Stimulated activated CD4-positive, alpha-beta T cell treated with anti-CD3 and anti-CD28 coated beads, TNF-alpha, amount 100 ng/mL, for 4 hours (primary cell): ENCODE measurements around the gene CCR2.

Experiments used
- DNase-seq, 3 experiments: peaks; one replicate each; pipeline ENCODE4 v3.0.0-alpha.2; 2020; ENCODE audit warnings: low read depth in 3 of 3

Gene CCR2

DNA sequence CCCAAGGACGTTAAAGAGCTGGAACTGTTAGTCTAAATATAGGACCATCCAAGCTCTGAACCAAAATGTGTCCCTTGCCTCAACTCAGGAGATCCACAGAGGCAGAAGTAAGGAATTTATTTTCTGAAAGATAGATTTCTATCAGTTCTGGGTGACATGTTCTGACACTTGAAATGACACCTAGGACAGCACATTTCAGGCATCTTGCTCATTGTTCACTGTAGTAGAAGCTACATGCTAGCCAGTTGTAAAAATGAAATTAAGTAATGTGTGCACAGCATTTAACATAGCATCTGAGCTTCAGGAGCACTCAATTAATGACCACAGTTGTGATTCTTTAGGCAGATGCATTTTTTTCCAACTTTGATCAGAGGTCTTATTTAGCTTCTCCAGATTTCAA lies 567 bp downstream of the CCR2 start:
- DNase-seq: no peak

DNA sequence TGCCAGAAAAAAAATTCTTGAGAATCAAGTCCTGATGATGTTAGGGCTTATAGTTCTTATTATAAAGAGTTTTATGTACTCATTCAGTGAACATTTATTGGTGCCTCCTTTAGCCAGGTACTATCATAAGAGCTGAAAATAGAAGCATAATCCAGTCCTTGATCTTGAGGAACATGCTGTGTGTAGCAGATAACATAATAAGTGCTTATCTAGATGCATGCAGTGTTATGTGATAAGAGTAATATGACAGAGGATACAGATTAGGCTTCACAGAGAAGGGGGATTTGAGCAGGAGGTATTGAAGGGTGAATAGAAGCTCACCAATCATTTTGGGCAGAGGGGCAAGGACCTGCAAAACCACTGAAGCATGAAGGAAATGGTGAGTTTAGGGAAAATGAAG lies 1.1 kb downstream of the CCR2 start:
- no peak for DNase-seq

GRCh38 chr3:46356276-46356675 lies 2.4 kb downstream of the CCR2 start:
- DNase-seq: no peak

DNA sequence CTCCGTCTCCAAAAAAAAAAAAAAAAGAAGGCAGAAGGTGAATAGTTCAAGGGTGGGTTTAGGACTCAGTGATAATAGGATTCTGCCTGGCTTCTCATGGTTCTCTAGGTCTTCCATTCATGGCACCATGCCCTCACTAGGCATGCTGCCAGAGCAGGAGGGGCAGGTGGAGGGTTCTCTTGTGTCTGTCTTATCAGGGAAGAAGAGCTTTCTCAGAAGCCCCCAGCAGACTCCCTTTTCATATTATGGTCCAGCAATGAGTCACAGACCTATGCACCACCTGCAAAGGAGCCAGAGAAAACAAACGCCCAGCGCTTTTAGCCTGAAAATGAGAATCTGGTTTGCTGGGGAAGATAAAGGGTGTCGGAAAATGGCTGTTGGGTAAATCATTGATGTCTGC lies 3.0 kb downstream of the CCR2 start:
- DNase-seq: no peak

DNA sequence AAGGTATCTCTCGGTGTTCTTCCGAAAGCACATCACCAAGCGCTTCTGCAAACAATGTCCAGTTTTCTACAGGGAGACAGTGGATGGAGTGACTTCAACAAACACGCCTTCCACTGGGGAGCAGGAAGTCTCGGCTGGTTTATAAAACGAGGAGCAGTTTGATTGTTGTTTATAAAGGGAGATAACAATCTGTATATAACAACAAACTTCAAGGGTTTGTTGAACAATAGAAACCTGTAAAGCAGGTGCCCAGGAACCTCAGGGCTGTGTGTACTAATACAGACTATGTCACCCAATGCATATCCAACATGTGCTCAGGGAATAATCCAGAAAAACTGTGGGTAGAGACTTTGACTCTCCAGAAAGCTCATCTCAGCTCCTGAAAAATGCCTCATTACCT lies 4.6 kb downstream of the CCR2 start:
- DNase-seq: no peak

DNA sequence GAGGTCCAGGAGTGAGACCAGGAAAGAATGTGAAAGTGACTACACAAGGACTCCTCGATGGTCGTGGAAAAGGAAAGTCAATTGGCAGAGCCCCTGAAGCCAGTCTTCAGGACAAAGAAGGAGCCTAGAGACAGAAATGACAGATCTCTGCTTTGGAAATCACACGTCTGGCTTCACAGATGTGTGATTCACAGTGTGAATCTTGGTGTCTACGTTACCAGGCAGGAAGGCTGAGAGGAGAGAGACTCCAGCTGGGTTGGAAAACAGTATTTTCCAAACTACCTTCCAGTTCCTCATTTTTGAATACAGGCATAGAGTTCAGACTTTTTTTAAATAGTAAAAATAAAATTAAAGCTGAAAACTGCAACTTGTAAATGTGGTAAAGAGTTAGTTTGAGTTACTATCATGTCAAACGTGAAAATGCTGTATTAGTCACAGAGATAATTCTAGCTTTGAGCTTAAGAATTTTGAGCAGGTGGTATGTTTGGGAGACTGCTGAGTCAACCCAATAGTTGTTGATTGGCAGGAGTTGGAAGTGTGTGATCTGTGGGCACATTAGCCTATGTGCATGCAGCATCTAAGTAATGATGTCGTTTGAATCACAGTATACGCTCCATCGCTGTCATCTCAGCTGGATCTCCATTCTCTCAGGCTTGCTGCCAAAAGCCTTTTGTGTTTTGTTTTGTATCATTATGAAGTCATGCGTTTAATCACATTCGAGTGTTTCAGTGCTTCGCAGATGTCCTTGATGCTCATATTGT lies 6.0 kb downstream of the CCR2 start:
- DNase-seq: no peak

GRCh38 chr3:46360907-46361306 lies 7.0 kb downstream of the CCR2 start:
- no peak for DNase-seq

- DNase-seq: no peak
These were observed 7.7 kb downstream of the CCR2 start for GRCh38 chr3:46361408-46362283.

GRCh38 chr3:46365041-46365440 lies 11.1 kb downstream of the CCR2 start:
- no peak for DNase-seq

DNA sequence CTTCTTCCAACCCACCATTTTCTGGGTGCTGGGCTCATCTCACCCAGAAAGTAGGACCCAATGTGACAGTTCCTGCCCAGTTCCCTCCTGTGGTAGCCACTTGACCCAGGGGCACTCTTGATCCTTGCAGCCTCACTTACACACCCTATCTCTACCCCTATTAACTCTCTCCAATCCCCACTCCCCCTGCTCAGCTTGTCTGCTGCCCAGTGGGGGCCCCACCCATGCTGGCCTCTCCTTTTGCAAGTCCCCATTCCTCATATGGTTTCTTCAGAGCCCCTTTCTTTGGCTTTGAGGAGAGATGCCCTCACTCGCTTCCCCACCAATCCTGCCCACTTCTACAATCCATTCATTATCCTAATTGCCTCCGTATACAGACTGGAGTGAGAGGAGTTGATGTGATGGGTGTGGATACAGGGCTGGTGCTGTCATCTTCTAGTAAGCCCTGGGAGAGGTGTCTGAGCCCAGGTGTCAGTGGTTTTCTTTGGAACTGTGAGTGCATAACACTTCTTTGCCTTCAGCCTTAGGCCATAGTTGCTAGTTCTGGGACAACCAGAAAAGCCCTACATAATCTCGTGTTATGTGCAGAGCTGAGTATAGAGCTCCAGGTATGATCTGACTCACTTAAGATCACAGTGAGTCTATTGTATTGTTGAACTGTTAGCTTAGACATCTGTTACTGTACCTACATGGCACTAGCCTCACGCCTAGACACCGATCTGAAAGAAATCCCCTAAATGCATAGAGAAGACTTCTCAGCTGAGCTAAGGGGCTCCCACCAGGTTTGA lies 12.0 kb downstream of the CCR2 start:
- DNase-seq: no peak

DNA sequence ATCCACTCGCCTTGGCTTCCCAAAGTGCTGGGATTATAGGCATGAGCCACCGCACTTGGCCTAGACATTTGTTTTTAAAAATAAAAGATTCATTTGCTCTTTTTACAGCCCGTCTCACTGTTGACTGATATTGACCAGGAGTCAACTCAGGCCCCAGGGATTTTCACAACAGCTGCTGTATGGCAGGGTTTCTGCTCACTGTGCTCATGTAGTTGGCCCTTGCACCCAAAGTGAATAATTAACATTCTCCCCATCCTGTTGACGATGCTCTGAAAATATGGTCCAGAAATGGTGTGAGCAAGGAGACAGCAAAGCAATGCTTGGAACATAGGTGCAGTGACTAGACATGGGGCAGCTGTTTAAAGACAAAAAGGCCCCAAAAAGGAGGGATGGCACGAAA lies 13.9 kb downstream of the CCR2 start:
- DNase-seq: no peak

DNA sequence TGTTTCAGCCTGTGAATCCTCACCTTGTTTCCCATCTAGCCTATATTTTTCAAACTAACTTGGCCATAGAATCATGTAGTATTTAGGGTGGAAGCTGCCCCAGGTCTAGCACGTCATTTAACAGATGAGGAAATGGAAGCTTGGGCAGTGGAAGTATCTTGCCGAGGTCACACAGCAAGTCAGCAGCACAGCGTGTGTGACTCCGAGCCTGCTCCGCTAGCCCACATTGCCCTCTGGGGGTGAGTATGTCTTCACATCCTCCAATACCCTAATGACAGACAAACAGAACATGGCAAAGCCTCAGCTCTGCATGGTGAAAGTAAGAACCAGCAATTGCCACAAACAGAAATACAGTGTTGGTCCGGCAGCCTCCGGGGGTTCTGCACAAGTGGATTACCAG lies 14.7 kb downstream of the CCR2 start:
- peak; percentile 12 to 45 (median 23) for DNase-seq

DNA sequence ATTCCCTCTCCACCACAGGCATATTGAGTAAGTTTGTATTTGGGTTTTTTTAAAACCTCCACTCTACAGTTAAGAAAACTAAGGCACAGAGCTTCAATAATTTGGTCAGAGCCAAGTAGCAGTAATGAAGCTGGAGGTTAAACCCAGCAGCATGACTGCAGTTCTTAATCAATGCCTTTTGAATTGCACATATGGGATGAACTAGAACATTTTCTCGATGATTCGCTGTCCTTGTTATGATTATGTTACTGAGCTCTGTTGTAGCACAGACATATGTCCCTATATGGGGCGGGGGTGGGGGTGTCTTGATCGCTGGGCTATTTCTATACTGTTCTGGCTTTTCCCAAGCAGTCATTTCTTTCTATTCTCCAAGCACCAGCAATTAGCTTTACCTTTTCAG lies 15.2 kb downstream of the CCR2 start:
- DNase-seq: no peak

GRCh38 chr3:46369675-46370132 lies 15.8 kb downstream of the CCR2 start:
- no peak for DNase-seq

GRCh38 chr3:46370839-46371518 lies 17.1 kb downstream of the CCR2 start, which contains the start of gene CCR5:
TSS of gene CCR5 (plus strand) at chr3:46370946. CDS start at chr3:46372903, 1,957 bp downstream.
- no peak for DNase-seq

- no peak for DNase-seq
These were observed 17.8 kb downstream of the CCR2 start for GRCh38 chr3:46371519-46372340.

GRCh38 chr3:46372492-46373359 lies 18.8 kb downstream of the CCR2 start:
- no peak for DNase-seq

DNA sequence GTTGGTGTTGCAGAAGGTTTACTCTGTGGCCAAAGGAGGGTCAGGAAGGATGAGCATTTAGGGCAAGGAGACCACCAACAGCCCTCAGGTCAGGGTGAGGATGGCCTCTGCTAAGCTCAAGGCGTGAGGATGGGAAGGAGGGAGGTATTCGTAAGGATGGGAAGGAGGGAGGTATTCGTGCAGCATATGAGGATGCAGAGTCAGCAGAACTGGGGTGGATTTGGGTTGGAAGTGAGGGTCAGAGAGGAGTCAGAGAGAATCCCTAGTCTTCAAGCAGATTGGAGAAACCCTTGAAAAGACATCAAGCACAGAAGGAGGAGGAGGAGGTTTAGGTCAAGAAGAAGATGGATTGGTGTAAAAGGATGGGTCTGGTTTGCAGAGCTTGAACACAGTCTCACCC lies 20.8 kb downstream of the CCR2 start:
- no peak for DNase-seq

- DNase-seq: no peak
These were observed 21.3 kb downstream of the CCR2 start for GRCh38 chr3:46375218-46375617.

DNA sequence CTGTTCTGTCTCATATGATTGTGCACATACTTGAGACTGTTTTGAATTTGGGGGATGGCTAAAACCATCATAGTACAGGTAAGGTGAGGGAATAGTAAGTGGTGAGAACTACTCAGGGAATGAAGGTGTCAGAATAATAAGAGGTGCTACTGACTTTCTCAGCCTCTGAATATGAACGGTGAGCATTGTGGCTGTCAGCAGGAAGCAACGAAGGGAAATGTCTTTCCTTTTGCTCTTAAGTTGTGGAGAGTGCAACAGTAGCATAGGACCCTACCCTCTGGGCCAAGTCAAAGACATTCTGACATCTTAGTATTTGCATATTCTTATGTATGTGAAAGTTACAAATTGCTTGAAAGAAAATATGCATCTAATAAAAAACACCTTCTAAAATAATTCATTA lies 21.9 kb downstream of the CCR2 start:
- DNase-seq: no peak
